ENCODE data around the gene SAXO1.
A peak's percentile ranks its signal among the peaks of the same experiment; 100 is the strongest.
"Not testable (repeated sequence)": the region's sequence is repeated elsewhere in the genome, so short reads cannot be mapped to it uniquely, and the experiment has no call there.

The SAXO1 gene

DNA sequence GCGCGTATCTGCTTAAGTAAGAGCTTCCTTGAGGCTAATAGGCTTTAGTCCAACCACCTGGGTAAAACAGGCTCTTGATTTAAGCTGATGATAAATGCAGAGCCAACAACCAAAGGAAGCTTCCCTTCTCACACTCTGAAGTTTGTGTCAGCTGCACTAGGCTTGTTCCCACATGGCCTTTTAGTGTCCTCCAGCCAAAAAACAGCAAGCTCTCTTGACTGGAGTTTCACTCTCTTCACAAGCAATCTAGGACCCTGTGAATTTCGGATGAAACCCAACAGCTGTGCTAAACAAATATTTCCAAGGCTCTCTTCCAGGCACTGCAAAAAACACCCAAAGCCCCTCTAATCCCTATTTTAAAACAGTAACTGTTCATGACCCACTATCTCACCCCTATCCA, 63.9 kb downstream of the SAXO1 start:
- DNase-seq = no peak

DNA sequence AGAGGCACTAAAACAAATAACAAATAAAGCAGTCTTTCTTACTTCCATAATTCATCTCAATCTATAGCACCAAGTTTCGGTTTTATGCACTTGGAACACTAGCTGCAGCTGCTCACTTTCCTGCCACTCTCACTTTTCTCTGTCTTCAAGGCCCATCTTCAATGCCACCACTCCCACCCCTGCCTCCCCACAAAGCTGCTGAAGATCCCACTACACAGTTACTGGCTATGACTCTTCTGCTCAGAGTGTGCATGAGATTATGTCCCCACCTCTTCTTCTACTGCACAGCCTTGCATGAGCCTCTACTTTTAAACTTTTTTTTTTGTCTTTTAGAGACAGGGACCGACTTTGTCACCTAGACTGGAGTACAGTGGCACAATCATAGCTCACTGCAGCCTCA, 77.4 kb downstream of the SAXO1 start:
- no peak for DNase-seq

DNA sequence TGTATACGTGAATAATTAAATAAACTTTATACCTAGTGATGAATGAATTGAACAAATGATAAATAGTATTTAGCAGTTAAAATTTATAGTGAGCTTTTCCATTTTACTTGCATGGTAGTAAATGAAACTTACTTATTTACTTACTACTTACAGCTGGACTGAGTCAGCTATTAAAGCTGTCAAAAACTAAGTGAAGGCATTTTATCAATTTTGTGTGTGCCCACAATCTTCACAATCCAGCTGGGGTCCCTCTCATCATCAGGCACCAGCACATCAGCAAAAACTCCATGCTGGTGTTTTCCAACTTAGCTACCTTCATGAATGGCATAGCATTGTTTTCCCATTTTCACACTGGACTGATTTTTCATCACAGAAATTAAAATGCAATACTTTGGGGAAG, 81.1 kb downstream of the SAXO1 start:
- DNase-seq = no peak

DNA sequence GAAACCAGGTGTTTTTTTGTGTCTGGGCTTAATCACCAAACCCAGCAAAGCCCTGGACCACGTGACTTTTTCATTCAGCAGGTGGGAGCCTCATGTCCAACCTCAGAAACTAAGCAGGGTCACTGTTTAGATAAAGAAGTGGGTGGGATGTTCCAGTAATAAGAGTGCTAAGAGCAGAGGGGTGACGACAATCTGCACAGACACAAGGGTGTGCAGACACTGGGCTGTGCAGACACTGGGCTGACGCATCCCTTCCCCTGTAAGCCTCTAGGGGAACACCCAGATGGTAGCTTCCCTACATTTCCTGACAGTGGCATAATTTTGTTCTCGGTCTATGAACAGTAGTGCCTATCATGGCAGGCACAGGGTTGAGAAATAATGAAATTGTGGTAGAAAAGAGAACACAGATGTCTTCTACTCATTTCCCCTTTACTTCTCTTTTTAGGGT, 85.1 kb downstream of the SAXO1 start:
- peak; percentile 28 for DNase-seq

DNA sequence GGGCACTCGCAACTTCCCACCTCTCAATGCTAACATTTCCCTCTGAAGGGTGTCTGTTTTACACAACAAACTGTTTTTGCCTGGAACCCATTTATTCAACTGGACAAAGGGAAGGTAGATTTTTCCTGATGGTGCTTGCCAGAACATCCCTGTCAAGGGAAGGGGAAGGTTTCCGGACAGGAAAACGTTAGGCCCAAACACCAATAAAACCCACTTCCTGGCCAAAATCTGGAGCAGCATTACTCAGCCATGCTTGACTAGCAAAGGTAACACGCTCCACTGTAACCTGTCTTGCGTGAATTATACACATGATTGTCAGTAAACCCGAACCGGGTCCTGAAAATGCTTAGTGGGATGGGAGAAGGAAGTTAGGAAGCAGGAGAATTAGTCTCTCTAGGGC, 90.2 kb downstream of the SAXO1 start:
- no peak for DNase-seq

DNA sequence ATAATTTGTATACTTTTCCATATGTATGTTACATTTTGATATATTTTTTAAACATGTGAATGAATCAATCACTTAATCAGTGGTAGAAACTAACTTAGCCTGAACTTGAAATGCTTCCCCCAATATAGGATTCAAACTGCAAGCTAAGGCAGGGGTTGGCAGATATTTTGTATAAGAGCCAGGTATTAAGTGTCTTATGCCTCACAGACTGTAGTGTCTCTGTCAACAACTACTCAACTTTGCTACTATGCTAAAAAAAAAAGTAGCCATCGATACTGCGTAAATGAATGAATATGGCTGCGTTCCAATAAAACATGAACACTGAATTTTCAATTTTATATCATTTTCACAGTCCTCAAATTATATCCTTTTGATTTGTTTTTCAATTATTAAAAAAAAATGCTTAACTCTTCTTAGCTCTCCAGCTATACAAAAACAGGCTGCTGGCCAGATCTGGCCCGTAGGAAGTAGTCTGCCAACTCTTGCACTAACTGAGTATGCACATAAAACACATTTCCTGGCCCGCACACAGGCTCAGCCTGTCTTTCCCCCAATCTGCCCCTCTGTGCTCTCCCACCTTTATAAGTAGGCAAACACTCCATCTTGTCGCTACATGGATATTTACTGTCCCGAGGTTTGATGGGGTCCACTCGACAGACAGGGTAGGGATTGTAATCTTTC, 91.8 kb downstream of the SAXO1 start:
- no peak for DNase-seq

DNA sequence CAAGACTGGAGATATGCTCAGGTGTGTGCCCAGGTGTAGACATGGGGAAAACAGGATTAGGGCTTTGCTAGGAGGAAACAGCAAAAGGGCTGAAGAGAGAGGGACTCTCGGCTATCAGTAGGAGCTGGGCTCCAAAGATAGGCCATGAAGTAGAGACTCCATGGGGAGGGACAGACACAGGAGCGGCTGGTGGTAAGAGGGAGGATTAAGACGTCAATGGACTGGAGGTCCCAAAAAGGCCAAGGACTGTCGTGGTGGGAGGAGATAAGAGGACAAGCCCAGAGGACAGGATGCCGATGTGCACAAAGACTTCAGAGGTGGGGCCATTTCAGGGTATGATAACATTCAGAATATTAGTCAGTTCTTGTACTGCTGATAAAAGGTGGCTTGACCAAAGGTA, 93.1 kb downstream of the SAXO1 start:
- DNase-seq = no peak

DNA sequence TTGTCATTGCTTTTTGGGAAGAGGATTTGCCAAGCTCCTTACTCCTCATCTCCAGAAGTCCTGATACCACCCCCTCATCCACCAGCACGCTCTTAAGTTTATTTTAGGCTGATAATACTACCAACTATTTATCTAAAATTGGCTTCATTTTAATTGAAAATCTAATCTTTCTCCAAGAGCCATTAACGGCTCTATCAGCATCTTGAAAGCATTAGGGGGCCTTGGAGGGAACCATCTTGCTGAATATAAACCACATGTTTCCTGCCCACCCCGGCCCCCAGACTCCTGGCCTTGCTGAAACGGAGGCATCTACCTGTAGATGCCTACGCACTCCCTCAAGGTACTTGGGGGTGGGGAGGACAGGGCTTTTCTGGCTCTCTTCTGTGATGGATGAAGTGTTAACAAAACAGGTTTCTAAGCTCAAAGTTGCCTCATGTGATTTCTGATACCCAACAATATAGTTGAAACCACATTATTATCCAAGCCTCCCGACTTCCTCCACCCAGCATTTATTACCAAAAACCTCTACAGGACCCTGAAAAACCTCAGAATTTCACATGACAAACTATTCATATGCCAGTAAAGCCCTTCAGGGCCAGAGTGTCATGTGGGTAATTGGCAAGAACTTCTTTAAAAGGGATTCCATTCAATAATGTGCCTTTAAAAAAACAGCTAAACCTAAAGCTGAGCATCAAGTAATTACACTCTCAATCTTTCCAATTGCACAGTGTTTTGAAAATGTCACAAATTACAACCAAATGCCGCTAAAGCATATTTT, 96.7 kb downstream of the SAXO1 start:
- no peak for DNase-seq

DNA sequence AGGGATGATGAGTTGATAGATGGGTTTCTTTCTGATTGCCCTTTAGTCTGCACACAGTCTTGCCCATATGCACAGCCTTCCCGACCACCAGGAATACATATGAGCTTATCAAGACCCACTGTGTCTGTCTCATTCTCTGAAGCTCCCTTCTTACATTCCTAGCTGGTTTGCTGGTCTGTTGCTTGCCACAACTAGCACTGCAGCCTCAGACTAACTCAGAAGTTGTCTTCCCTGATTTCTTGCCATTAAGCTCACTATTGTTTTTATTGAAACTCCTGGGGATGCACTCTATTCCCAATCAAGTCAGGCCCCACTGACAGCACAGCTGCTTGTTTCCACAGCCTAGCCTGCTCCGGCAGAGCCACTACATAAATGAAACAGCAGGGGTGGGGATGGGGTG, 97.5 kb downstream of the SAXO1 start:
- no peak for DNase-seq

DNA sequence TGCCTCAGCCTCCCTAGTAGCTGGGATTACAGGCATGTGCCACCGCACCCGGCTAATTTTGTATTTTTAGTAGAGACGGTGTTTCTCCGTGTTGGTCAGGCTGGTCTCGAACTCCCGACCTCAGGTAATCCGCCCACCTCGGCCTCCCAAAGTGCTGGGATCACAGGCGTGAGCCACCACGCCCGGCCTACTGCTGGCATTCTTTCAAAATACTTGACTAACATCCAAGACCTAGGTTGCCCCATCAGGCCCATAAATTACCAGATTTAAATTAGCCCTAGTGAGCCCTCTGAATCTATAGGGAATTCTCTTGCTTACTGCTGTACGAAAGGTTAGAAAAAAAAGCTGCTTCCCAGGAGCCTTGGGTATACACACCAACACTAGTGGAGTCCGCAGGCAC, 102.4 kb downstream of the SAXO1 start:
- not testable (repeated sequence) for DNase-seq

DNA sequence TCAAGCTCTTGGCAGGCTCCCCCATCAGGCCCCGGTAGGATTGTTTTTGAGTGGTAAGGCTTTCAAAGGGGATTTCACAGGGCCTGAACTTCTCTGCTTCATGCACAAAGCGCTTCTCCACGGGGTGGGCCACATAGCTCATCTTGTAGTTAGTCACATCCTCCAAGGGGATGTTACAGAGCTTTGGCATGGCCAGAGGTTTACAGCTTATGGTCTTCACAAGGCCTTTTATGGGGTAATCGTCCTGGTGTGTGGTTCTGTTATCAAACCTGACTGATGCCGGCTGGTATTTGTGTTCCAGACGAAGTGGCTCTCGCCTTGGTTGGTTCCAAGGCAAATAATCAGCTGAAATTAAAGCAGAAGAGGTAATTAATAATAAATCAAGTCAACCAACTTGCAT, 104.3 kb downstream of the SAXO1 start:
- no peak for DNase-seq

DNA sequence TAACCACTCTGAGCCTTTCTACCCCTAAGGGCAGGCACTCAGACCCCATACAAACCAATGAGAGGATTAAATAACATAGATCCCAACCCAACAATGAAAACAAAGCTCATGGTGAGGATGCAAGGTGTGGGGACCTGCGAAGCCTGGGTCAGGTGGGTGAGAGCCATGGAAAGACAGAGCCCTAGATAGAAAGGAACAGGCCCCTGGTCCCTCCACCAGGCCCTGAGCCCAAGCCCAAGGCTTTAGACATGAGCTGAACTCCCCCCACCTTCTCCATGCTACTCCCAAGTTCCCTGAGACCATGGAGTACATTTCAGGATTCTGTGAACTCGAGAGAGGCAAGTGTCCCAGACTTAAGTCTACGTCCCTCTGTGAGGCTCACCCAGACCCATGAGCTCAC, 106.5 kb downstream of the SAXO1 start:
- no peak for DNase-seq

DNA sequence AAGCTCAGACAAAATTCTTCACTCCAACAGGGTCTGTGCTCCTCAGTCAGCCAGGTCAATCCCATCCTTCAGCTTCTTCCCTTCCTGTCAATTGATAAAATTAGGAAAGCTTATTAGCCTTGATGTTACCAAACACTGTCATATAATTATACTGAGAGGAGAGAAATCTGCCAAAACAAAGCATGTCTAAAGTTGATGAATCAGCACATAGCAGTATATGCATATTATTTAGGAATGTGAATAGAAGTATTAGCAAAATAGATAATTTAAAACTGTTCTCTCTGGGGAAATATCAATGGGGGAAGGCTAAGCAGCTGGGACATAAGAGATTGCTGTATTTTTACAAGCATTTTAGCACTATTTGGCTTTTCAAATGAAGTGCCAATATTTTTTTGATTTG, 107.1 kb downstream of the SAXO1 start:
- no peak for DNase-seq

DNA sequence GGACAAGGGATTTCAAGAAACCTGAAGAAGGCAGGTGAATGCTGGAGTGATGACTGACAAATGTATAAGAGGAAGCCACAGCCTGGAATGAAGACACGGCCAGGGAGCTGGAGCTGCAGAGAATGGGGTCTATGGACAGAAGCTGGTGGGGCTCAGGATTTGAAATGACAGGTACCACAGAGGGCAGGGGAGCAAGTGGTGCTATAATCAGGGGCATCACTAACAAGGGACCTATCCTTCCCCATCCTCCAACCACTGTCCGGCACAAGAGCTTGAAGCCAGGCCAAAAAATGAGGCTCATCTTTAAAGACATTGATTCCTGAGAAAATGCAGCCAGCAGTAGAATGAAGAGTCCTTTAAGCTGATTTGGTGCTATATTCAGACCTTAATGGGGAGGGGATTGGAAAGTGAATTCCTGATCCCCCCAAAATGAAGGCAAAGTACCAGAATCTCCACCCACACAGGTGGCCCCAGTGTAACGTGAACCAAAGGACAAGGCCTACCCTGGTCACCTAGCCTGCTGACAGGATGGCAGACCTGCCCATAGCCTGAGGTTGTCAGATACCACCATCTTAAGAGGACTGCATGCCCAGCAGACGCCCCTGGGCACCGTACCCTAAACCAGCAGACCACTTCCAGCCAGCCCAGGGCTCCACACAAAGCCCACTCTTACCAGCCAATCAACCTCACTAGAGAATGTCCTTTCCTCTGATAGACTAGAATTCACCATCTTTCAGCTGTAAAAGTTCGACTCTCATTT, 109.2 kb downstream of the SAXO1 start:
- no peak for DNase-seq

DNA sequence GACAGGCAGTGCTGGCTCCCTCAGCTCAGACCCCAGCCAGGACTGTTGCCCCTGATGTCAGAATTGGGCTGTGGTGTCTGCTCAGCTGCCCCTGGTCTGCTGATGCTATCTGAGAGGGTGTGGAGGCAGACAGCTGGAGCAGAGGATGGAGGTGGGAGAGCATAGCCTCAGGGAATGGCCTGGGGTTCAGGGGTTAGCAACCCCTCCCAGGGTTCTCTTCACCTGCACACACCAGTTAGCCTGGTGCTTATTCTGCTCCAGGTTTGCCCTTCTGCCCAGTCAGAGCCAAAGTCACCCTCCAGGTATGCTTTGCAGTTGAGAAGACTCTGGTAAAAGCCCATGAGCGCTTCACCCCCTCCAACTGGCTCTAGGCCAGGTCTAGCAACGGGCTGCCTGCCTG, 109.8 kb downstream of the SAXO1 start:
- no peak for DNase-seq

DNA sequence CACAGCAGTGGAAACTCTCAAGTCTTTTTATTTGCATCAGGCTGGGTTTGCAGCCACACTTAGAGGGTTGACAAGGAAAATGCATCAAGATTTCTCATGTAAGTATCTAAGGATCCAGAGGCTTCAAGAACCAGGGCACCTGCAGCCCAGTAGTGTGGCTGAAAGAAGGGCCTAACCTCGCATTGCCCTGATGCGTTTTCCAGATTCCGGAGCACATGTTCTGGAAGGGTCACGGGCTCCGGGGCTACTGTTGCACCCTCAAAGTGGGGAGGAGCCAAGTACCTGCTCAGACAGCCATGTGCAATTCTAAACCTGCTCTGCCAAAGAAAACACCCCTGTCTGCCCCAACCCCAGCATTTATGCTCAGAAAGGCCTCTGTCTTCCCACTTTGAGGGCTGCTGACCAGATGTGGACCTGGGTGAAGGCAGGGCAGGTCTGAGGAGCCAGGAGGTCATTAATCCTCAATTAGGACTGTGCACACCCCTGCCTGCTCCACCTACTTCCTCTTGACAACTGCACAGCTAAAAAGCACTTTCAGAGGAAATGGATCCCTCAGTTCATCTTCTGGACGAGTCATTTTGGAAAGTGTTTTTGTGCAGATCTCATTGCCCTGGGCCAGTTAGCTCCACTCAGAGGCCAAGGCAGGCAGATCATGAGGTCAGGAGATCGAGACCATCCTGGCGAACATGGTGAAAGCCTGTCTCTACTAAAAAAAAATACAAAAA, 110.7 kb downstream of the SAXO1 start:
- no peak for DNase-seq

DNA sequence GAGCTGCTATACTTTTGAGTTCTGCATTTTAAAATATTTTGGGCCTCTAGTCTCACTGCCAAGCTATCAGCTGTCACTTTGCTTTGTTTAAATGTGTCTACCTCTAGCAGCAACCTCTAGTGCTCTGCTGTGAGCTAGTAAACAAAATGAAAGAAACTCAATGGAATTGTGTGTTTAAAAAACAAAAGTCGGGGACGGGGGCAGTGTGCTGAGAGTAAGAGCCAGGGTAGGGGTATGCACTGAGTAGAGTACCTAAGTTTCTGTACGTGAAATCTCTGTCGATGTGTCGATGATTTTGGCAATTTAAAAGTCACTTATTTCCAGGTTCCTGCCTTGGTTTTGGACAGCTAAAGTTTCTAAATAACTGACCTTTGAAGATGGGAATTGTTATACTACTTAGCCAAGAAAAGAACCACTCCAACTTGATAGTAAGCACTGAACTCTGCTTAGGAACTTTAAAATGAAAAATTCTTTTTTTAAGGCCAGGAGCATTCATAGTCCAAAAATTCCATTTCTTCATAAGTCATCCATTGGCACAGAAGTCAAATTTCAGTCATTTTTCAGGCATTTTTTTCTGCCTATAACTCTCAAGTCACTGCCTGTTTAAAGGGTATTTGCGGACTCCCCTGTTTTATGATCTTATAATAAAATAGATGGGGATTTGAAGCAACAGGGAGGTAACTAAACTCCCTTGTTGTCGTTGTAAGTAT, 111.5 kb downstream of the SAXO1 start:
- DNase-seq = no peak

DNA sequence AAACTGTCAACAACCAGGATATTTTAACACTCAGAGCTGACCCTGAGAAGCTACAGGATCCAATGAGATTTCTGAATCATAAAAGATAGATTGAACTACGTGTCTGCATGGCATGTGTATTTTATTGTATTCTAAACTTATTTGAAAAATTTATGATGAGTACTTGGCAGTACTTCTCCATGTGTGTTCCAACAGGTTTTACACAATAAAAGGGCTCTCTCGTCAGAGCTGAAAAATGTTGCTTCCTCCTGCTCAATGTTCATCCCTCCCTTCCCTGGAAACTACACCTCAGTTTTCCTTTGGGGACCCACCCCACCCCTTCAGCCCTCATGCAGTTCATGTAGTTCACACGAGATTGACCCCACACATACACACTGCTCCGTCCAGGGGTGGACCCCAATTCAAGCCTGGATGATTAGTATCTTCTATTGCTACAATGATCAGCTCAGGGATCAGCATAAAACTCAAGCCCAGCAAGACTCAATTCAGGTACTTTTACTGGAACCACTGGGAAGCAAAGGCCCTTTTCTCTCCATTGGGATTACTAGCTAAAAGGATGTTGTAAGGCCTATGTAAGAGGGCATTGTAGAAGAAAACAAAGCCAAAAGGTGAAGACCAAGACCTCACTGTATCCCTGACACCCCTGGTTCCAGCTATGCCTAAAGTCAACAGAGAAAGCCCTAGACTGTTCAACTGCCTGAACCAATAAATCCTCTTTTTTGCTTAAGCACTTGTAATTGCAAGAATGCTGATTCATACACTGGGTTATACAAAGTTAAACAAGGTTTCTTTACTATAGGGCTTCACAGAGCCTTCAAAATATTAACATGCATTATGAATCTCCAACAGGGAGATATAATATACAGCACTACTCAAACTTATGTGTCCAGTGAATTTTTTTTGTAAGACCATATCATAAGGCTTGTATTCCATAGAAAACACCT, 112.6 kb downstream of the SAXO1 start:
- no peak for DNase-seq

DNA sequence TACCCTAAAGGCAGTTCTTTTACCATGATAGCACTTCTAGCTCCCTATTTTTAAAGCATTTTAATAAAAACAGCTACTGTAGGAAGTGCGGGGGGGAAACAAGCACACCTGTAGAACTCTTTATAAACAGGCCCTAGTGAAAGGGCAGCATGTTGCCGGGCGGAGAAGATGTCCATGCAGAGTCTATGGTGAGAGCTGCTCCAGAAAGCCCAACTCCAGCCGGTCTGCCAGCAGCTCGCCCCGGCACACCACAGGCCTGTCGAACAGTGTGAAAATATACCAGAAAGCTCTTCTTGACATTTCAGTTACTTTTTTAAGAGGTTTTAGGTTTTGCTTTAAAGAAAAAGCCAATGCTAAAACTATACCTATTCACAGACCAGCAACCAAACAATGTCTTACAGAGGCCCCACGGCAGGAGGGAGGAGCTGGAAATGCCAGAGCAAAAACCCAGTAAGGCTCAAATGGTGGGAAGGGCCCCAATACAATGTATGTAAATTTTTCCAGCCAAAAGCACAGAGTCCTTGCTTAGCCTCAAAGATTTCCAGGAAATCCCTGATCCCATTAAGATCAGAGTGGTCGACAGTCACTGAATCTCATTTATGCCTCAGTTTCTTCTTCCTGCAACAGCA, 121.2 kb downstream of the SAXO1 start:
- no peak for DNase-seq

DNA sequence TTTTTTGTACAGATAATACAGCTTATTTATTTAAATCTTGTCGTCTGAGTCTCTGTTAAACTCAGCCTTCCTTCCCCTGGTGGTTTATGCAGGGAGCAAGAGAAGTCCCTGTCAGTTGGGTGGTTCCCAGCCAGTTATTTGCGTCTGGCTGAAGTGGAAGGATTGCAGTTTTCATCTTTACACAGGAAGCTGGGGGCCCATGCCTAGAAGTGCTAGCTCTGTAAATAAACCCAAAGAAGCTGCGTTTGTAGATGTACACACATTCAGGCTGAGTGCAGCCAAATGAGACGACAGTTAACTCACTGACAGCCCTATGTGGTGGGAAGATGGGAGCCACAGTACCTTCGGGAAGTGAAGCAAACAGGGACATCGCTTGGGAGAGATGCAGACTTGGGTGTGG, 122.1 kb downstream of the SAXO1 start:
- no peak for DNase-seq

DNA sequence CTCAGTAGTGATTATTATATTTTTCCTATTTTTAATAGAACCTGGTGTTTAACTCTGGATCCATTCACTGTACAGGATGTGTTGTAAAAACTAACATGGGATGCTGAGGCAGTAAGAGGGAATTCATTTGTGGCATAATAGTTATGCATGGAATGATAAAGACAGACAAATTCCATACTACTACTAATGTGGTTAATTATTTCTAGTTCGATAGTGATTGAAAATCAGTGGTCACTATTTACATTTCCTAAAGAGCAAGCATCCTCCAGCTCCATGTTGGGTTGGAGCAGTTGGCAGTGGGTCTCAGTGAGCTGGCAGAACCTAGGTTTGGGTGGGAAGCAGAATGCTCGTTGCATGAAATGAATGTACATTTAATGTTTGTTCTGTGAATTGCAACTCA, 122.6 kb downstream of the SAXO1 start:
- DNase-seq = no peak
